Central memory CD8-positive, alpha-beta T cell (primary cell): Measurements from ENCODE around the gene HINT3.
"Not testable (repeated sequence)": the region's sequence is repeated elsewhere in the genome, so short reads cannot be mapped to it uniquely, and the experiment has no call there.

Source experiments
- ATAC-seq: fragments of 150-1000 bp; cut with Tn5 transposase; replicated peaks from 2 replicates; pipeline ENCODE4 v1.10.0; 2022; ENCODE audit warnings: mild to moderate bottlenecking, moderate FRiP score, moderate number of reproducible peaks; ENCODE audit not compliant: poor library complexity, severe bottlenecking; ENCODE audit errors: extremely low read depth
- DNase-seq, 2 donors: peaks; one replicate each; pipeline ENCODE4 v3.0.0; 2021; ENCODE audit warnings: low spot score in 2 of 2
- H3K27ac Mint-ChIP-seq: one replicate; pipeline ENCODE4 v1.8.0; 2022; ENCODE audit warnings: low read depth, mild to moderate bottlenecking, moderate library complexity, mixed read lengths
- H3K27me3 Mint-ChIP-seq: one replicate; pipeline ENCODE4 v1.8.0; 2022; ENCODE audit warnings: mixed read lengths
- H3K36me3 Mint-ChIP-seq: one replicate; pipeline ENCODE4 v1.8.0; 2022; ENCODE audit warnings: mild to moderate bottlenecking, moderate library complexity, mixed read lengths; ENCODE audit not compliant: insufficient read depth
- H3K4me1 Mint-ChIP-seq: one replicate; pipeline ENCODE4 v1.8.0; 2022; ENCODE audit warnings: mixed read lengths
- H3K4me3 Mint-ChIP-seq: one replicate; pipeline ENCODE4 v1.8.0; 2022; ENCODE audit warnings: mild to moderate bottlenecking, moderate library complexity, mixed read lengths
- H3K9me3 Mint-ChIP-seq: one replicate; pipeline ENCODE4 v1.8.0; 2022; ENCODE audit warnings: mixed read lengths

The HINT3 gene

GRCh38 chr6:125954735-125955339, 1.7 kb upstream of the HINT3 start:
- H3K27me3 Mint-ChIP-seq = peaks cover 12% of the 10 kb centered on the region
- no peaks in the 10 kb centered on the region for H3K9me3 Mint-ChIP-seq
- no peak for ATAC-seq
- no peak overlapping the region for H3K4me3 Mint-ChIP-seq
- DNase-seq = no peak
- no peaks in the 10 kb centered on the region for H3K4me1 Mint-ChIP-seq
- peaks cover 6% of the 10 kb centered on the region for H3K36me3 Mint-ChIP-seq
- H3K27ac Mint-ChIP-seq = peak overlapping the region; percentile 8

DNA sequence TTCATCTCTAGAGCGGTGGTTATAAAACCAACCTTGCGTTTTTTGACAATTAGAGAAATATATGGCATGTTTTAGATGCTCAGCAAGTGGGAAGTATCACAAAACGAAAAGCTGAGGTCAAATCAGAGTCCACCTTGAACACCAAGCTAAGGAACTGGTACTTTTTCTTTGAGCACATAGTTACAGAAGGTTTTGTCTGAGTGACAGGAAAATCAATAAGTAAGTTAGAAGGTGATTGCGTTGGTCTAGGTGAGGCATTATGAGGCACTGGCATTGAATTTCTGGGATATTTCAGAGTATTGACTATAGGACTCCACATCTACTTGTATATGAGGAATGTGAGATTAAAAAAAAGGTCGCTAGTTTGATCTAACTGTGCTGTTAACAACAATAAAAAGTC, 597 bp upstream of the HINT3 start:
- Mint-ChIP-seq H3K4me3 (no peak overlapping the region), H3K4me1 (no peaks in the 10 kb centered on the region), H3K27ac (no peak overlapping the region), H3K9me3 (no peaks in the 10 kb centered on the region), H3K36me3 (peaks cover 9% of the 10 kb centered on the region), H3K27me3 (peaks cover 12% of the 10 kb centered on the region)
- DNase-seq (no peak), ATAC-seq (no peak)

- Mint-ChIP-seq H3K36me3 (peaks cover 9% of the 10 kb centered on the region), H3K4me1 (no peaks in the 10 kb centered on the region), H3K27ac (no peak overlapping the region), H3K27me3 (peaks cover 5% of the 10 kb centered on the region), H3K4me3 (no peak overlapping the region), H3K9me3 (no peaks in the 10 kb centered on the region)
- no peak for DNase-seq
- ATAC-seq = no peak
Measured at GRCh38 chr6:125957391-125957693, 772 bp downstream of the HINT3 start.

- Mint-ChIP-seq H3K4me1 (peaks cover under 1% of the 10 kb centered on the region), H3K27me3 (no peaks in the 10 kb centered on the region), H3K27ac (no peak overlapping the region), H3K4me3 (no peak overlapping the region), H3K36me3 (peaks cover 9% of the 10 kb centered on the region), H3K9me3 (no peaks in the 10 kb centered on the region)
- DNase-seq = no peak
- no peak for ATAC-seq
Measured at GRCh38 chr6:125957845-125958244, 1.3 kb downstream of the HINT3 start.

DNA sequence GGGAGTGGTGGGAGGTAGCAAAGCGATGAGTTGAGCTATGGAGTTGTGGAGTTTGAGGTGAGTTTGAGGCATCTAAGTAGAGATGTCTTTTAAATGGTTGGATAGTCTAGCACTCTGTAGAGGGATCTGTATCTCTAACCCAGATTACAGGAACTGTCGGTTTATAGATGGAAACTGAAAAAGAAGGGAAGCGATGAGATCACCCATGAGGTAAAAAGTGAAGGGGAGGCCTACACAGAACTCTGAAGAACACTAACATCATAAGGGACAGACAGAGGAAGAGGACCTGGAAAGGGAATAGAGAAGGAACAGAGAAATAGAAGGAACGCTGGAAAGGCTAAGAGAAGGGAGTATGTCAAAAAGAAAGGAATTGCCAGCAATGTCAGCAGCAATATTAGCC, 2.5 kb downstream of the HINT3 start:
- no peak for ATAC-seq
- Mint-ChIP-seq H3K4me3 (no peak overlapping the region), H3K27me3 (no peaks in the 10 kb centered on the region), H3K36me3 (peaks cover 9% of the 10 kb centered on the region), H3K27ac (no peak overlapping the region), H3K4me1 (peaks cover 12% of the 10 kb centered on the region), H3K9me3 (no peaks in the 10 kb centered on the region)
- no peak for DNase-seq

- Mint-ChIP-seq H3K27me3 (no peaks in the 10 kb centered on the region), H3K27ac (no peak overlapping the region), H3K9me3 (no peaks in the 10 kb centered on the region), H3K4me1 (peaks cover 12% of the 10 kb centered on the region), H3K4me3 (no peak overlapping the region), H3K36me3 (peaks cover 15% of the 10 kb centered on the region)
- ATAC-seq (no peak), DNase-seq (no peak)
Measured at GRCh38 chr6:125961117-125961516, 4.5 kb downstream of the HINT3 start.

GRCh38 chr6:125962900-125963497, 6.4 kb downstream of the HINT3 start:
- no peak for DNase-seq
- H3K4me1 Mint-ChIP-seq = peaks cover 12% of the 10 kb centered on the region
- no peak overlapping the region for H3K4me3 Mint-ChIP-seq
- H3K27me3 Mint-ChIP-seq = no peaks in the 10 kb centered on the region
- H3K27ac Mint-ChIP-seq = no peak overlapping the region
- ATAC-seq = no peak
- H3K9me3 Mint-ChIP-seq = no peaks in the 10 kb centered on the region
- peaks cover 16% of the 10 kb centered on the region for H3K36me3 Mint-ChIP-seq

DNA sequence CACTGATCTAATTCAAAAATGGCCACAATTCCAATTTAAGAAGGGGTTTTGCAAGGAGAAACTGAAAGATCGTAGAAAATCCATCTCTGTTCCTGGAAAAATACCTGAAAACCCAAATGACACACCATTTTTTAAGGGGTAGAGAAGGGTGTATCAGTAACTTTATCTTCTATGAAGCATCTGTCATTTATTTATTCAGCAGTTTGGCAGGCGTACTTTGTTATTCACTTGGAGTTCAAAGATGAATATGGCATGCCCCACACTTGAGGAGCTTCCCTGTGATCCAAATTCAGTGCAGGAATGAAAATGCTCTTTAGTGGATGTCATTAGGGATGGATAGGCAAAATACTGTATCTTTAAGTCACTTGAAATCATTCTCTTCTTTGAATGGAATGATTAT, 7.2 kb downstream of the HINT3 start:
- Mint-ChIP-seq H3K36me3 (peaks cover 22% of the 10 kb centered on the region), H3K27me3 (no peaks in the 10 kb centered on the region), H3K9me3 (no peaks in the 10 kb centered on the region), H3K27ac (no peak overlapping the region), H3K4me3 (no peak overlapping the region), H3K4me1 (peaks cover 20% of the 10 kb centered on the region)
- DNase-seq (no peak), ATAC-seq (no peak)

GRCh38 chr6:125966569-125966968, 10.0 kb downstream of the HINT3 start:
- H3K9me3 Mint-ChIP-seq = no peaks in the 10 kb centered on the region
- no peaks in the 10 kb centered on the region for H3K27me3 Mint-ChIP-seq
- no peak for DNase-seq
- peak overlapping the region; percentile 16 for H3K27ac Mint-ChIP-seq
- no peak overlapping the region for H3K4me3 Mint-ChIP-seq
- H3K36me3 Mint-ChIP-seq = peaks cover 19% of the 10 kb centered on the region
- ATAC-seq = no peak
- peaks cover 31% of the 10 kb centered on the region for H3K4me1 Mint-ChIP-seq

- ATAC-seq = no peak
- Mint-ChIP-seq H3K4me3 (no peak overlapping the region), H3K4me1 (peaks cover 24% of the 10 kb centered on the region), H3K27ac (peak overlapping the region; percentile 45), H3K27me3 (no peaks in the 10 kb centered on the region), H3K9me3 (no peaks in the 10 kb centered on the region), H3K36me3 (peaks cover 24% of the 10 kb centered on the region)
- no peak for DNase-seq
Measured at GRCh38 chr6:125968493-125968892, 11.9 kb downstream of the HINT3 start.

DNA sequence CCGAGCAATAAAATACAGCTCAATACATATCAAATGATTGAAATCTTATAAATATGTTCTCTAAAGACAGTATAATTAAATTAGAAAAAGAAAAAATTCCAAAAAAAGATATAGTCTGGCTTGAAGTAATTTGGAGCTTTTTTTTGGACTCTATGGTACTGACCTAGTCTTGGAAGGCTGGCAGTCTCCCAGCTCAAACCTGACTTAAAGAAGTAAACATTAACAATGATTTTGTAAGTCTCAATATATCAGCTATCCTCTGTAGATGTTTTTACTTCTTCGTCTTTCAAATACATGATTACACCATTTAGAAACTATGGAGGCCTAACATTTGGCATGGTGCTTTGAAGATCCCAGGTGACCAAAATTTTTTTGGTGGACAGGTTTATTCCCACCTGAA, 14.2 kb downstream of the HINT3 start:
- no peak for DNase-seq
- H3K4me3 Mint-ChIP-seq = no peak overlapping the region
- H3K9me3 Mint-ChIP-seq = no peaks in the 10 kb centered on the region
- H3K36me3 Mint-ChIP-seq = peaks cover 21% of the 10 kb centered on the region
- H3K27me3 Mint-ChIP-seq = no peaks in the 10 kb centered on the region
- no peak for ATAC-seq
- H3K27ac Mint-ChIP-seq = no peak overlapping the region
- H3K4me1 Mint-ChIP-seq = peaks cover 24% of the 10 kb centered on the region

GRCh38 chr6:125972478-125972877, 15.9 kb downstream of the HINT3 start:
- H3K4me1 Mint-ChIP-seq = peaks cover 24% of the 10 kb centered on the region
- H3K27me3 Mint-ChIP-seq = not testable (repeated sequence)

GRCh38 chr6:125974214-125974866, 17.8 kb downstream of the HINT3 start:
- DNase-seq (no peak), ATAC-seq (peak; percentile 49)
- Mint-ChIP-seq H3K9me3 (no peaks in the 10 kb centered on the region), H3K36me3 (peaks cover 15% of the 10 kb centered on the region), H3K27me3 (no peaks in the 10 kb centered on the region), H3K27ac (no peak overlapping the region), H3K4me1 (peaks cover 10% of the 10 kb centered on the region), H3K4me3 (no peak overlapping the region)

More at GRCh38 chr6:125972478-125972877, 15.9 kb downstream of the HINT3 start:
- ATAC-seq, DNase-seq, H3K4me3 Mint-ChIP-seq, H3K9me3 Mint-ChIP-seq, H3K27ac Mint-ChIP-seq: not testable (repeated sequence)
- peaks cover 21% of the 10 kb centered on the region for H3K36me3 Mint-ChIP-seq
